NOMO-1 (cell line): Measurements from ENCODE around the gene KIF17.

Source experiments
- DNase-seq, 2 experiments: peaks; one replicate each; lab custom pipeline; 2025; ENCODE audit not compliant: unreplicated experiment in 2 of 2; lab: John Stamatoyannopoulos, UW

Gene KIF17

GRCh38 chr1:20663969-20664715 lies 53.7 kb downstream of the KIF17 start:
- no peak for DNase-seq

GRCh38 chr1:20663365-20663764 lies 54.4 kb downstream of the KIF17 start:
- DNase-seq, result no peak

GRCh38 chr1:20662110-20662475 lies 55.7 kb downstream of the KIF17 start:
- no peak for DNase-seq

- DNase-seq, result peak; percentile 98
Observed at GRCh38 chr1:20661207-20662109, 56.3 kb downstream of the KIF17 start, which contains the start of gene DDOST. DDOST (minus strand) TSS chr1:20661369; CDS start chr1:20661350, 19 bp downstream.

- peak in 1 of 2 experiments; percentile 21 for DNase-seq
Observed at GRCh38 chr1:20660847-20661206, 57.0 kb downstream of the KIF17 start.

GRCh38 chr1:20660363-20660762 lies 57.4 kb downstream of the KIF17 start:
- peak in 1 of 2 experiments; percentile 8 for DNase-seq

GRCh38 chr1:20658166-20658915 lies 59.5 kb downstream of the KIF17 start:
- DNase-seq, result no peak

GRCh38 chr1:20657024-20657423 lies 60.8 kb downstream of the KIF17 start:
- no peak for DNase-seq

GRCh38 chr1:20654104-20654690 lies 63.6 kb downstream of the KIF17 start:
- DNase-seq, result no peak

GRCh38 chr1:20652300-20652699 lies 65.5 kb downstream of the KIF17 start:
- DNase-seq, result no peak

GRCh38 chr1:20648946-20649345 lies 68.9 kb downstream of the KIF17 start:
- DNase-seq, result no peak

- DNase-seq, result no peak
Observed at GRCh38 chr1:20648438-20648837, 69.4 kb downstream of the KIF17 start.

- DNase-seq, result no peak
Observed at GRCh38 chr1:20645414-20645813, 72.4 kb downstream of the KIF17 start.

GRCh38 chr1:20644416-20644815 lies 73.4 kb downstream of the KIF17 start:
- DNase-seq, result no peak

- DNase-seq, result no peak
Observed at GRCh38 chr1:20643080-20643479, 74.7 kb downstream of the KIF17 start.

GRCh38 chr1:20641975-20642374 lies 75.8 kb downstream of the KIF17 start:
- DNase-seq, result no peak

- peak; percentile 19 to 54 for DNase-seq
Observed at GRCh38 chr1:20640183-20640597, 77.6 kb downstream of the KIF17 start.

GRCh38 chr1:20636785-20637347 lies 80.9 kb downstream of the KIF17 start:
- no peak for DNase-seq

GRCh38 chr1:20634594-20635084 lies 83.2 kb downstream of the KIF17 start:
- DNase-seq, result peak in 1 of 2 experiments; percentile 56

GRCh38 chr1:20634065-20634593 lies 83.7 kb downstream of the KIF17 start:
- DNase-seq, result peak in 1 of 2 experiments; percentile 56
